Measurements from ENCODE around the gene NFS1. TPM values are rescaled to one million over a fixed set of nuclear protein-coding genes. Genes with fewer than 3 reads are reported as not detected.
"Not testable (repeated sequence)": the region's sequence is repeated elsewhere in the genome, so short reads cannot be mapped to it uniquely, and the experiment has no call there.

NFS1 gene
- total RNA-seq, 2 donors from 2014 or later = 43.3 to 46.0 TPM

- H3K27me3 Mint-ChIP-seq (ENCODE audit: low read depth) = no peaks in the 10 kb centered on the region
Observed at GRCh38 chr20:35699957-35700624, 939 bp upstream of the NFS1 start.

GRCh38 chr20:35698298-35699126 lies 640 bp downstream of the NFS1 start:
- H3K27me3 Mint-ChIP-seq (ENCODE audit: low read depth) = no peaks in the 10 kb centered on the region
- peak overlapping the region; percentile 92 for H3K27ac Mint-ChIP-seq
- peak; percentile 35 to 40 for ATAC-seq (replicated peaks in 1 of 2)
- H3K4me1 Mint-ChIP-seq (ENCODE audit: low read depth) = peaks cover 51% of the 10 kb centered on the region
- no peak for DNase-seq
- peak overlapping the region; percentile 93 to 94 for H3K4me3 Mint-ChIP-seq
- H3K9me3 Mint-ChIP-seq = no peaks in the 10 kb centered on the region
- peaks cover 11 to 27% of the 10 kb centered on the region in 2 donors for H3K36me3 Mint-ChIP-seq (ENCODE audit: insufficient read depth in 2 of 2)

More at GRCh38 chr20:35699957-35700624, 939 bp upstream of the NFS1 start:
- peaks cover 13 to 40% of the 10 kb centered on the region in 2 donors for H3K36me3 Mint-ChIP-seq (ENCODE audit: insufficient read depth in 2 of 2)
- H3K9me3 Mint-ChIP-seq = no peaks in the 10 kb centered on the region
- ATAC-seq (replicated peaks in 1 of 2) = peak in 1 of 2 donors; percentile 2
- DNase-seq = no peak
- peak overlapping the region; percentile 98 for H3K27ac Mint-ChIP-seq
- H3K4me1 Mint-ChIP-seq (ENCODE audit: low read depth) = peaks cover 57% of the 10 kb centered on the region
- peak overlapping the region; percentile 93 to 94 for H3K4me3 Mint-ChIP-seq

- peaks cover 48% of the 10 kb centered on the region for H3K4me1 Mint-ChIP-seq (ENCODE audit: low read depth)
- H3K4me3 Mint-ChIP-seq = peak overlapping the region; percentile 93 to 94
- peak overlapping the region; percentile 92 for H3K27ac Mint-ChIP-seq
- DNase-seq (no peak), ATAC-seq (replicated peaks in 1 of 2) (no peak)
- peaks cover 11 to 26% of the 10 kb centered on the region in 2 donors for H3K36me3 Mint-ChIP-seq (ENCODE audit: insufficient read depth in 2 of 2)
- H3K9me3 Mint-ChIP-seq = no peaks in the 10 kb centered on the region
- H3K27me3 Mint-ChIP-seq (ENCODE audit: low read depth) = no peaks in the 10 kb centered on the region
Observed at GRCh38 chr20:35697696-35698297, 1.4 kb downstream of the NFS1 start.

GRCh38 chr20:35695978-35696377 lies 3.2 kb downstream of the NFS1 start:
- no peak for ATAC-seq (replicated peaks in 1 of 2)
- H3K4me1 Mint-ChIP-seq (ENCODE audit: low read depth) = peaks cover 36% of the 10 kb centered on the region
- H3K4me3 Mint-ChIP-seq = no peak overlapping the region
- DNase-seq = no peak
- H3K9me3 Mint-ChIP-seq = no peaks in the 10 kb centered on the region
- no peaks in the 10 kb centered on the region for H3K27me3 Mint-ChIP-seq (ENCODE audit: low read depth)
- H3K27ac Mint-ChIP-seq = no peak overlapping the region
- peaks cover 11 to 24% of the 10 kb centered on the region in 2 donors for H3K36me3 Mint-ChIP-seq (ENCODE audit: insufficient read depth in 2 of 2)

- ATAC-seq (replicated peaks in 1 of 2) (no peak), DNase-seq (no peak)
- H3K4me1 Mint-ChIP-seq (ENCODE audit: low read depth) = peaks cover 29% of the 10 kb centered on the region
- no peak overlapping the region for H3K4me3 Mint-ChIP-seq
- H3K27ac Mint-ChIP-seq = peak overlapping the region; percentile 66
- no peaks in the 10 kb centered on the region for H3K9me3 Mint-ChIP-seq
- H3K36me3 Mint-ChIP-seq (ENCODE audit: insufficient read depth in 2 of 2) = peaks cover 11 to 24% of the 10 kb centered on the region in 2 donors
- H3K27me3 Mint-ChIP-seq (ENCODE audit: low read depth) = no peaks in the 10 kb centered on the region
Observed at GRCh38 chr20:35695245-35695749, 3.9 kb downstream of the NFS1 start.

- peaks cover 3 to 19% of the 10 kb centered on the region in 2 donors for H3K36me3 Mint-ChIP-seq (ENCODE audit: insufficient read depth in 2 of 2)
- H3K27ac Mint-ChIP-seq = no peak overlapping the region
- no peak overlapping the region for H3K4me3 Mint-ChIP-seq
- DNase-seq (no peak), ATAC-seq (replicated peaks in 1 of 2) (no peak)
- no peaks in the 10 kb centered on the region for H3K4me1 Mint-ChIP-seq (ENCODE audit: low read depth)
- H3K9me3 Mint-ChIP-seq = no peaks in the 10 kb centered on the region
- H3K27me3 Mint-ChIP-seq (ENCODE audit: low read depth) = no peaks in the 10 kb centered on the region
Observed at GRCh38 chr20:35690265-35690664, 8.9 kb downstream of the NFS1 start.

- H3K9me3 Mint-ChIP-seq; DNase-seq; H3K4me3 Mint-ChIP-seq; ATAC-seq (replicated peaks in 1 of 2); H3K27me3 Mint-ChIP-seq (ENCODE audit: low read depth); H3K27ac Mint-ChIP-seq; H3K4me1 Mint-ChIP-seq (ENCODE audit: low read depth): not testable (repeated sequence)
- peaks cover 3 to 14% of the 10 kb centered on the region in 2 donors for H3K36me3 Mint-ChIP-seq (ENCODE audit: insufficient read depth in 2 of 2)
Observed at GRCh38 chr20:35686872-35687271, 12.3 kb downstream of the NFS1 start.

- not testable (repeated sequence) for H3K4me3 Mint-ChIP-seq; ATAC-seq (replicated peaks in 1 of 2); H3K27me3 Mint-ChIP-seq (ENCODE audit: low read depth); H3K9me3 Mint-ChIP-seq; H3K36me3 Mint-ChIP-seq (ENCODE audit: insufficient read depth in 2 of 2); H3K27ac Mint-ChIP-seq; DNase-seq; H3K4me1 Mint-ChIP-seq (ENCODE audit: low read depth)
Observed at GRCh38 chr20:35685368-35685767, 13.8 kb downstream of the NFS1 start.

- Mint-ChIP-seq H3K27me3 (ENCODE audit: low read depth) (no peaks in the 10 kb centered on the region), H3K36me3 (ENCODE audit: insufficient read depth in 2 of 2) (peaks cover 0 to 3% of the 10 kb centered on the region in 2 donors), H3K27ac (peak overlapping the region; percentile 38), H3K4me3 (no peak overlapping the region), H3K9me3 (no peaks in the 10 kb centered on the region), H3K4me1 (ENCODE audit: low read depth) (no peaks in the 10 kb centered on the region)
- ATAC-seq (replicated peaks in 1 of 2) = no peak
- DNase-seq = no peak
Observed at GRCh38 chr20:35681960-35682359, 17.2 kb downstream of the NFS1 start.

- DNase-seq (no peak), ATAC-seq (replicated peaks in 1 of 2) (no peak)
- Mint-ChIP-seq H3K4me1 (ENCODE audit: low read depth) (no peaks in the 10 kb centered on the region), H3K9me3 (no peaks in the 10 kb centered on the region), H3K4me3 (no peak overlapping the region), H3K27ac (no peak overlapping the region), H3K36me3 (ENCODE audit: insufficient read depth in 2 of 2) (peaks cover 0 to 5% of the 10 kb centered on the region in 2 donors), H3K27me3 (ENCODE audit: low read depth) (no peaks in the 10 kb centered on the region)
Observed at GRCh38 chr20:35680452-35681183, 18.5 kb downstream of the NFS1 start.

- Mint-ChIP-seq H3K4me1 (ENCODE audit: low read depth) (no peaks in the 10 kb centered on the region), H3K4me3 (no peak overlapping the region), H3K9me3 (no peaks in the 10 kb centered on the region), H3K27me3 (ENCODE audit: low read depth) (no peaks in the 10 kb centered on the region), H3K27ac (no peak overlapping the region), H3K36me3 (ENCODE audit: insufficient read depth in 2 of 2) (peaks cover 2 to 14% of the 10 kb centered on the region in 2 donors)
- DNase-seq (no peak), ATAC-seq (replicated peaks in 1 of 2) (no peak)
Observed at GRCh38 chr20:35674921-35675320, 24.2 kb downstream of the NFS1 start.

- peaks cover 2 to 16% of the 10 kb centered on the region in 2 donors for H3K36me3 Mint-ChIP-seq (ENCODE audit: insufficient read depth in 2 of 2)
- ATAC-seq (replicated peaks in 1 of 2) (no peak), DNase-seq (no peak)
- H3K27me3 Mint-ChIP-seq (ENCODE audit: low read depth) = no peaks in the 10 kb centered on the region
- H3K4me3 Mint-ChIP-seq = no peak overlapping the region
- no peaks in the 10 kb centered on the region for H3K4me1 Mint-ChIP-seq (ENCODE audit: low read depth)
- no peaks in the 10 kb centered on the region for H3K9me3 Mint-ChIP-seq
- no peak overlapping the region for H3K27ac Mint-ChIP-seq
Observed at GRCh38 chr20:35673884-35674283, 25.3 kb downstream of the NFS1 start.

All from activated T-cell treated with anti-CD3 and anti-CD28 coated beads, Interleukin-2, amount 50 U/mL, for 72 hours (primary cell).